ENCODE data around the gene THSD4.

The THSD4 gene

GRCh38 chr15:71779073-71779797 is 664.0 kb downstream of the THSD4 start:
- Histone ChIP-seq H3K4me3 (no peak overlapping the region), H3K27ac (no peak overlapping the region)
- TF ChIP-seq CTCF (IDR thresholded peaks at IDR 0.05), result no peak
- no peak for DNase-seq (ENCODE audit: low spot score)

GRCh38 chr15:71780115-71780976 is 665.1 kb downstream of the THSD4 start:
- peak; percentile 63 for DNase-seq (ENCODE audit: low spot score)
- TF ChIP-seq CTCF (IDR thresholded peaks at IDR 0.05), result peak; percentile 62
- H3K27ac ChIP-seq, result peak overlapping the region in 1 of 2 donors; percentile 4
- H3K4me3 ChIP-seq, result peak overlapping the region; percentile 17

- Histone ChIP-seq H3K27ac (no peak overlapping the region), H3K4me3 (no peak overlapping the region)
- no peak for TF ChIP-seq CTCF (IDR thresholded peaks at IDR 0.05)
- DNase-seq (ENCODE audit: low spot score), result peak; percentile 52
These were observed 666.1 kb downstream of the THSD4 start for GRCh38 chr15:71781179-71781964.

- H3K27ac ChIP-seq, result no peak overlapping the region
- H3K4me3 ChIP-seq, result no peak overlapping the region
- DNase-seq (ENCODE audit: low spot score), result no peak
- TF ChIP-seq CTCF (IDR thresholded peaks at IDR 0.05), result no peak
These were observed 666.6 kb downstream of the THSD4 start for GRCh38 chr15:71781965-71782265.

- no peak overlapping the region for H3K27ac ChIP-seq
- DNase-seq (ENCODE audit: low spot score), result no peak
- TF ChIP-seq CTCF (IDR thresholded peaks at IDR 0.05), result no peak
- H3K4me3 ChIP-seq, result no peak overlapping the region
These were observed 667.3 kb downstream of the THSD4 start for GRCh38 chr15:71782422-71783165.

- peak; percentile 56 for DNase-seq (ENCODE audit: low spot score)
- TF ChIP-seq CTCF (IDR thresholded peaks at IDR 0.05), result no peak
- H3K27ac ChIP-seq, result no peak overlapping the region
- H3K4me3 ChIP-seq, result no peak overlapping the region
These were observed 669.4 kb downstream of the THSD4 start for GRCh38 chr15:71784719-71785118.
